Adipocyte (in vitro differentiated cells): ENCODE data around the gene ASCC3.
"Not testable (repeated sequence)": the region's sequence is repeated elsewhere in the genome, so short reads cannot be mapped to it uniquely, and the experiment has no call there.

Experiments
- DNase-seq: peaks from one replicate; pipeline ENCODE4 v3.0.0-alpha.2; 2015; ENCODE audit warnings: low read depth
- H3K27me3 ChIP-seq: replicated peaks from 2 replicates; pipeline ENCODE4 v1.7.0; 2013; ENCODE audit warnings: mild to moderate bottlenecking, low read length, moderate library complexity; ENCODE audit not compliant: control insufficient read depth, insufficient read depth
- H3K36me3 ChIP-seq: 2 replicates; pipeline ENCODE4 v1.7.0; 2013; ENCODE audit warnings: low read length, mild to moderate bottlenecking, moderate library complexity; ENCODE audit not compliant: control insufficient read depth, insufficient read depth, severe bottlenecking
- H3K4me1 ChIP-seq: 2 replicates; pipeline ENCODE4 v1.7.0; 2013; ENCODE audit warnings: mild to moderate bottlenecking, low read length, moderate library complexity; ENCODE audit not compliant: control insufficient read depth, insufficient read depth
- H3K4me3 ChIP-seq: 2 replicates; pipeline ENCODE4 v1.7.0; 2013; ENCODE audit warnings: mild to moderate bottlenecking, low read length, moderate library complexity
- H3K9ac ChIP-seq: 2 replicates; pipeline ENCODE4 v1.7.0; 2013; ENCODE audit warnings: mild to moderate bottlenecking, low read length, moderate library complexity
- H3K9me3 ChIP-seq: 2 replicates; pipeline ENCODE4 v1.7.0; 2013; ENCODE audit warnings: mild to moderate bottlenecking, low read length, moderate library complexity; ENCODE audit not compliant: control insufficient read depth

The ASCC3 gene

GRCh38 chr6:100753421-100753820, 127.7 kb downstream of the ASCC3 start:
- H3K9ac ChIP-seq, result no peak overlapping the region
- H3K27me3 ChIP-seq, result no peaks in the 10 kb centered on the region
- no peak overlapping the region for H3K4me3 ChIP-seq
- no peaks in the 10 kb centered on the region for H3K4me1 ChIP-seq
- H3K9me3 ChIP-seq, result no peaks in the 10 kb centered on the region
- H3K36me3 ChIP-seq, result peaks cover 22% of the 10 kb centered on the region
- DNase-seq, result no peak

GRCh38 chr6:100751590-100751989, 129.5 kb downstream of the ASCC3 start:
- no peaks in the 10 kb centered on the region for H3K9me3 ChIP-seq
- H3K27me3 ChIP-seq, result no peaks in the 10 kb centered on the region
- no peaks in the 10 kb centered on the region for H3K4me1 ChIP-seq
- peaks cover 22% of the 10 kb centered on the region for H3K36me3 ChIP-seq
- H3K9ac ChIP-seq, result no peak overlapping the region
- H3K4me3 ChIP-seq, result no peak overlapping the region
- no peak for DNase-seq

GRCh38 chr6:100745419-100746041, 135.6 kb downstream of the ASCC3 start:
- Histone ChIP-seq H3K36me3 (peaks cover 32% of the 10 kb centered on the region), H3K9me3 (no peaks in the 10 kb centered on the region), H3K4me3 (no peak overlapping the region), H3K4me1 (no peaks in the 10 kb centered on the region), H3K9ac (no peak overlapping the region), H3K27me3 (no peaks in the 10 kb centered on the region)
- no peak for DNase-seq

GRCh38 chr6:100740439-100740838, 140.7 kb downstream of the ASCC3 start:
- Histone ChIP-seq H3K9ac (no peak overlapping the region), H3K4me1 (no peaks in the 10 kb centered on the region), H3K4me3 (no peak overlapping the region), H3K36me3 (peaks cover 19% of the 10 kb centered on the region), H3K9me3 (no peaks in the 10 kb centered on the region), H3K27me3 (no peaks in the 10 kb centered on the region)
- no peak for DNase-seq

- DNase-seq, H3K27me3 ChIP-seq, H3K4me3 ChIP-seq, H3K9me3 ChIP-seq, H3K4me1 ChIP-seq, H3K9ac ChIP-seq: not testable (repeated sequence)
- peaks cover 13% of the 10 kb centered on the region for H3K36me3 ChIP-seq
These were observed 143.4 kb downstream of the ASCC3 start for GRCh38 chr6:100737720-100738119.

- Histone ChIP-seq H3K9me3 (no peaks in the 10 kb centered on the region), H3K4me1 (peaks cover 21% of the 10 kb centered on the region), H3K4me3 (no peak overlapping the region), H3K27me3 (no peaks in the 10 kb centered on the region), H3K9ac (no peak overlapping the region), H3K36me3 (no peaks in the 10 kb centered on the region)
- no peak for DNase-seq
These were observed 149.7 kb downstream of the ASCC3 start for GRCh38 chr6:100731411-100731810.

GRCh38 chr6:100730001-100730980, 150.8 kb downstream of the ASCC3 start:
- Histone ChIP-seq H3K4me1 (peaks cover 24% of the 10 kb centered on the region), H3K9me3 (no peaks in the 10 kb centered on the region), H3K9ac (no peak overlapping the region), H3K36me3 (no peaks in the 10 kb centered on the region), H3K27me3 (no peaks in the 10 kb centered on the region), H3K4me3 (no peak overlapping the region)
- peak; percentile 17 for DNase-seq

GRCh38 chr6:100726666-100727065, 154.5 kb downstream of the ASCC3 start:
- peak; percentile 21 for DNase-seq
- H3K9me3 ChIP-seq, result peaks cover 6% of the 10 kb centered on the region
- H3K4me1 ChIP-seq, result peaks cover 24% of the 10 kb centered on the region

GRCh38 chr6:100724696-100725095, 156.4 kb downstream of the ASCC3 start:
- H3K9ac ChIP-seq, result no peak overlapping the region
- H3K36me3 ChIP-seq, result peaks cover 5% of the 10 kb centered on the region
- H3K4me1 ChIP-seq, result peaks cover 26% of the 10 kb centered on the region
- H3K4me3 ChIP-seq, result no peak overlapping the region
- DNase-seq, result no peak
- peaks cover 7% of the 10 kb centered on the region for H3K9me3 ChIP-seq
- no peaks in the 10 kb centered on the region for H3K27me3 ChIP-seq

More at GRCh38 chr6:100726666-100727065, 154.5 kb downstream of the ASCC3 start:
- no peaks in the 10 kb centered on the region for H3K27me3 ChIP-seq
- peak overlapping the region; percentile 67 for H3K4me3 ChIP-seq
- peak overlapping the region; percentile 58 for H3K9ac ChIP-seq
- H3K36me3 ChIP-seq, result peaks cover 5% of the 10 kb centered on the region

GRCh38 chr6:100724222-100724621, 156.9 kb downstream of the ASCC3 start:
- no peak overlapping the region for H3K9ac ChIP-seq
- DNase-seq, result no peak
- peaks cover 28% of the 10 kb centered on the region for H3K4me1 ChIP-seq
- no peaks in the 10 kb centered on the region for H3K27me3 ChIP-seq
- peaks cover 5% of the 10 kb centered on the region for H3K36me3 ChIP-seq
- H3K9me3 ChIP-seq, result peaks cover 7% of the 10 kb centered on the region
- no peak overlapping the region for H3K4me3 ChIP-seq

GRCh38 chr6:100721256-100721655, 159.9 kb downstream of the ASCC3 start:
- Histone ChIP-seq H3K9me3 (peaks cover 7% of the 10 kb centered on the region), H3K36me3 (peaks cover 9% of the 10 kb centered on the region), H3K27me3 (no peaks in the 10 kb centered on the region), H3K9ac (no peak overlapping the region), H3K4me1 (peaks cover 13% of the 10 kb centered on the region), H3K4me3 (no peak overlapping the region)
- DNase-seq, result peak; percentile 26
